ENCODE data around the gene MEIG1.
"Not testable (repeated sequence)": the region's sequence is repeated elsewhere in the genome, so short reads cannot be mapped to it uniquely, and the experiment has no call there.

MEIG1 gene

GRCh38 chr10:14959221-14960057 is at the start of gene MEIG1:
Gene MEIG1 (plus strand): TSS chr10:14959388. CDS start chr10:14966469, 7,081 bp downstream.
- TF ChIP-seq GATA1 (IDR thresholded peaks at IDR 0.05; ENCODE audit: low read depth, low read length) (no peak), POLR2A (IDR thresholded peaks at IDR 0.05; ENCODE audit: low read length) (no peak)
- peak; percentile 90 to 92 for DNase-seq

- no peak for DNase-seq
- no peak for TF ChIP-seq POLR2A (IDR thresholded peaks at IDR 0.05; ENCODE audit: low read length)
- no peak for TF ChIP-seq GATA1 (IDR thresholded peaks at IDR 0.05; ENCODE audit: low read depth, low read length)
Observed at GRCh38 chr10:14910953-14911352, 48.2 kb upstream of the MEIG1 start.

- no peak for DNase-seq
- TF ChIP-seq POLR2A (IDR thresholded peaks at IDR 0.05; ENCODE audit: low read length) (no peak), GATA1 (IDR thresholded peaks at IDR 0.05; ENCODE audit: low read depth, low read length) (no peak)
Observed at GRCh38 chr10:14911801-14912200, 47.4 kb upstream of the MEIG1 start.

GRCh38 chr10:14916600-14916999 is 42.6 kb upstream of the MEIG1 start:
- TF ChIP-seq GATA1 (IDR thresholded peaks at IDR 0.05; ENCODE audit: low read depth, low read length) (no peak), POLR2A (IDR thresholded peaks at IDR 0.05; ENCODE audit: low read length) (no peak)
- no peak for DNase-seq

- no peak for DNase-seq
- TF ChIP-seq POLR2A (IDR thresholded peaks at IDR 0.05; ENCODE audit: low read length) (no peak), GATA1 (IDR thresholded peaks at IDR 0.05; ENCODE audit: low read depth, low read length) (no peak)
Observed at GRCh38 chr10:14917827-14918226, 41.4 kb upstream of the MEIG1 start.

GRCh38 chr10:14918964-14919363 is 40.2 kb upstream of the MEIG1 start:
- TF ChIP-seq GATA1 (IDR thresholded peaks at IDR 0.05; ENCODE audit: low read depth, low read length): no peak
- no peak for TF ChIP-seq POLR2A (IDR thresholded peaks at IDR 0.05; ENCODE audit: low read length)
- DNase-seq: no peak

- no peak for DNase-seq
- TF ChIP-seq POLR2A (IDR thresholded peaks at IDR 0.05; ENCODE audit: low read length) (no peak), GATA1 (IDR thresholded peaks at IDR 0.05; ENCODE audit: low read depth, low read length) (no peak)
Observed at GRCh38 chr10:14924013-14924412, 35.2 kb upstream of the MEIG1 start.

- no peak for TF ChIP-seq POLR2A (IDR thresholded peaks at IDR 0.05; ENCODE audit: low read length)
- DNase-seq: no peak
Observed at GRCh38 chr10:14925268-14925667, 33.9 kb upstream of the MEIG1 start.

GRCh38 chr10:14926061-14926470 is 33.1 kb upstream of the MEIG1 start:
- TF ChIP-seq POLR2A (IDR thresholded peaks at IDR 0.05; ENCODE audit: low read length) (no peak), GATA1 (IDR thresholded peaks at IDR 0.05; ENCODE audit: low read depth, low read length) (no peak)
- DNase-seq: no peak

GRCh38 chr10:14926722-14927416 is 32.3 kb upstream of the MEIG1 start:
- DNase-seq: no peak

GRCh38 chr10:14930610-14931009 is 28.6 kb upstream of the MEIG1 start:
- TF ChIP-seq POLR2A (IDR thresholded peaks at IDR 0.05; ENCODE audit: low read length) (no peak), GATA1 (IDR thresholded peaks at IDR 0.05; ENCODE audit: low read depth, low read length) (no peak)
- no peak for DNase-seq

More at GRCh38 chr10:14926722-14927416, 32.3 kb upstream of the MEIG1 start:
- no peak for TF ChIP-seq POLR2A (IDR thresholded peaks at IDR 0.05; ENCODE audit: low read length)
- TF ChIP-seq GATA1 (IDR thresholded peaks at IDR 0.05; ENCODE audit: low read depth, low read length): no peak

- TF ChIP-seq GATA1 (IDR thresholded peaks at IDR 0.05; ENCODE audit: low read depth, low read length) (no peak), POLR2A (IDR thresholded peaks at IDR 0.05; ENCODE audit: low read length) (no peak)
- DNase-seq: no peak
Observed at GRCh38 chr10:14936584-14936983, 22.6 kb upstream of the MEIG1 start.

- not testable (repeated sequence) for DNase-seq
Observed at GRCh38 chr10:14938971-14939370, 20.2 kb upstream of the MEIG1 start.

GRCh38 chr10:14942147-14942949 is 16.8 kb upstream of the MEIG1 start:
- not testable (repeated sequence) for DNase-seq

GRCh38 chr10:14942950-14943338 is 16.2 kb upstream of the MEIG1 start:
- not testable (repeated sequence) for DNase-seq
